Renal cortical epithelial cell (primary cell): ENCODE data around the gene MPP7. TPM values are rescaled to one million over a fixed set of nuclear protein-coding genes. Genes with fewer than 3 reads are reported as not detected.
"Not testable (repeated sequence)": the region's sequence is repeated elsewhere in the genome, so short reads cannot be mapped to it uniquely, and the experiment has no call there.

Experiments used
- DNase-seq: peaks from one replicate; pipeline ENCODE4 v3.0.0-alpha.2; 2011; ENCODE audit warnings: low read depth
- total RNA-seq: library from RNA; depleted of rRNA; stranded (reverse); fragments of >200 nt; gene quantifications from 2 replicates; pipeline ENCODE4 v1.2.3, GENCODE V29; 2014

The MPP7 gene
- total RNA-seq = 1.6 and 2.1 TPM in 2 replicates

DNA sequence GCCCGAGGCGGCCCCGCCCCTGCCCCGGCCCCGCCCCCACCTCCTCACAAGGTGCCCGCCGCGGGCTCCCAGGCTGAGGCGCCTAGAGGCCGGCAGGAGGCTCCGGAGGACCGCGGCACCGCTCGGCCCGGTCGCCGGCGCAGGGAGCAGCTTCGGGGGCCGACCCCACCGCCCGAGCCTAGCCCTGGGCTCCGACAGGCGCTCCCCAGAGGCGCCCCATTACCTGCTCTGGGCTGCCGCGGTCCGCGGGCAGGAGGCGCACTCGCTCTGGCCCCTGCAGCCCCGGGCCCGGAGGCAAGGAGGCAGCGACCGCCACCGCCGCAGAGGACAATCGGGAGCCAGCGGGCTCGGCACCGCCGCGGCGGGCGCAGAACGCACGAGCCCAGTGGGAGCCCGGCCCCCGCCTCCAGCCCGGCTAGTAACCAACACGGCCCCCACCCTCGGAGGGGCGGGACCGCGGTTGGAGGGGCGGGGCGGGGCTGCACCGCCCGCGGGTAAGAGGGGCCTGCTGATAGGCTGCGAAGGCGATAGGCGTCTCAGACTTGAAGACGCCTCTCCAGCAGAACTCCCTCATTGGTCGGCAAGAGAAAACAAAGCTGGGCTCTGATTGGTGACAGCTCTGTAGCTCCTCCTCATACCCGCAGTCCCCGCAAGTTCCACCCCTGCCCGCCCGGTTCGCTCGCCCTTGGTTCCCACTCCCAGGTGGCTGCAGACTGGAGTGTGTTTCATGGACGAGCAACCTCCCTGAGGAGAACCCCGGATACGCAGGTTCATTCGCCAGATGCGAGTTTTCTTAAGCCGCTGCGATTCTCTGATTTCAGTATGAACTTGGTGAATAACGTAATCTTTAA, at the start of gene MPP7:
Gene MPP7 (minus strand): TSS at position 427 of the 851 bp plus-strand sequence. CDS start 64,460 bp downstream, outside the sequence.
- peak; percentile 98 for DNase-seq

DNA sequence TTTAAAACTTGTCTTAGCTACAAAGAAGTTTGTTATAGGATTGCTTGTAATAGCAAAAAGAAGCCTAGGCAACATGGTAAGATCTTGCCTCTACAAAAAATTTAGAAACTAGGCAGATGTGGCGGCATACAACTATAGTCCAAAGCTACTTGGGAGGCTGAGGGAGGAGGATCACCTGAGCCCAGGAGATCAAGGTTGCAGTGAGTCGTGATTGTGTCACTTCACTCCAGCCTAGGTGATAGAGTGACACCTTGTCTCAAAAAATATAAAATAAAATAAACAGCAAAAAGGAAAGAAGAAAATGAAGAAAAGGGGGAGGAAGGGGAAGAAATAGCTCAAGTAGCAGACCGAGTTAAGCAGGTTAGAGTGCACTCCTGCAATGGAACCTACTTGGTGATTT, 47.0 kb upstream of the MPP7 start:
- DNase-seq = no peak

DNA sequence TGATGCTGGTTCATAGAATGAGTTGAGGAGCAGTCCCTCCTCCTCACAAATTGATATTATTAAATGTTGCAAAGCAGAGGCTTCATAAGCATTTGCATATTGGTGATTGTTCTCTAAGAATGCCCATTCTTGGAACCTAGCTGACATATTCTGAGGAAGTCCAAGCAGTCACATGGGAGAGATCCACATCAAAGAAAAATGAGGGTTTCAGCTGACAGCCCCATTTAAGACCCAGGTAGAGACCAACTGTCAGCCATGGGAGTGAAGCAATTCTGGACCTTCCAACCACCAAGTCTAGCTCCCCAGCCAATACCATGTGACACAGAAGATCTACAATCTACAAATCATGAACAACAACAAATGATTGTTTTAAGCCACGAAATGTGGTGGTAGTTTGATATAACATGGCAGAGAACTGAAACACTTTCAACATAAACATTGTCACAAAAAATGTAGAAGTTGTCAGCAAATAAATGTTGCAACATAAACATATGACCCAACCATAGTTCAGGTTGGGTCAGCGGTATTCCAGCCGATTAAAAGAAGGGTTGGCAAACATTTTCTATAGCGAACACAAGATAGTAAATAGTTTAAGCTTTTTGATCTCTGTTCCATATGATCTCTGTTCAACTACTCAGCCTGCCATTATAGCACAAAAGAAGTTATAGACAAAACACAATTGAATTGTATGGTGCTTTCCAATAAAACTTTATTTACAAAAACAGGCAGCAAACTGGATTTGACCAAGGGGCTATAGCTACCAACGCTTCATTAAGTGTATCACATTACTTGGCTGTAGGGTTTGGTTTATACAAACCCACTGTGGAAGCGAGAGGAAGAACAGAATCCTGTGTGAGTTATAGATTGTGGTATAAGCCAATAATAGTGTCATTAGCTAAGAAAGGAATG, 41.4 kb upstream of the MPP7 start:
- DNase-seq = no peak

DNA sequence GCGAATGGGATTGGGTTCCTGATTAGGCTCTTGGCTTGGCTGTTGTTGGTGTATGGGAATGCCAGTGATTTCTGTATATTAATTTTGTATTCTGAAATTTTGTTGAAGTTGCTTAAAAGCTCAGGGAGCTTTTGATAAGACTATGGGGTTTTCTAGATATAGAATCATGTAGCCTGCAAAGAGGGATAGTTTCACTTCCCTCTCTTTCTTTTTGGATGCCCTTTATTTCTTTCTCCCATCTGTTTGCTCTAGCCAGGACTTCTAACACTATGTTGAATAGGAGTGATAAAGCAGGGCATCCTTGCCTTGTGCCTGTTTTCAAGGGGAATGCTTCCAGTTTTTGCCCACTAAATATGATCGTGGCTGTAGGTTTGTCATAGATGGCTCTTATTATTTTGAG, 40.4 kb upstream of the MPP7 start:
- no peak for DNase-seq

DNA sequence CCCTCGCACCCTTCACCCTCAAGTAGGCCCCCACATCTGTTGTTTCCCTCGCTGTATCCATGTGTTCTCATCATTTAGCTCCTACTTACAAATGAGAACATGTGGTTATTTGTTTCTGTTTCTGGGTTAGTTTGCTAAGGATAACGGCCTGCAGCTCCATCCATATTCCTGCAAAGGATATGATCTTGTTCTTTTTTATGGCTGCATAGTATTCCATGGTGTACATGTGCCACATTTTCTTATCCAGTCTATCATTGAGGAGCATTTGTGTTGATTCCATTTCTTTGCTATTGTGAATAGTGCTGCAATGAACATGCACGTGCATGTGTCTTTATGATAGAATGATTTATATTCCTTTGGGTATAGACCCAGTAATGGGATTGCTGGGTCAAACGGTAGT, 38.8 kb upstream of the MPP7 start:
- not testable (repeated sequence) for DNase-seq

DNA sequence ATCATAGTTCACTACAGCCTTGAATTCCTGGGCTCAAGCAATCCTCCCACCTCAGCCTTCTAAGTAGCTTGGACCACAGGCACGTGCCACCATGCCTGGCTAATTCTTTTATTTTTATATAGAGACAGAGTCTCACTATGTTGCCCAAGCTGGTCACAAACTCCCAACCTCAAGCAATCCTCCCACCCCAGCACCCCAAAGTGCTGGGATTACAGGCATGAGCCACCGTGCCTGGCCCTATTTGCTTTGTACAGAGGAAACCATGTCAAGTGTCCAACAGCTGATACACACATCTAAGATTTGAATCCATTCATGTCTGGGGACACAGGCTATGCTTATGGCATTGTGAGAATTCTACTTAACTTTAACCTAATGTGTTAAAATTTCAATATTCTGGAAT, 29.9 kb upstream of the MPP7 start:
- no peak for DNase-seq

DNA sequence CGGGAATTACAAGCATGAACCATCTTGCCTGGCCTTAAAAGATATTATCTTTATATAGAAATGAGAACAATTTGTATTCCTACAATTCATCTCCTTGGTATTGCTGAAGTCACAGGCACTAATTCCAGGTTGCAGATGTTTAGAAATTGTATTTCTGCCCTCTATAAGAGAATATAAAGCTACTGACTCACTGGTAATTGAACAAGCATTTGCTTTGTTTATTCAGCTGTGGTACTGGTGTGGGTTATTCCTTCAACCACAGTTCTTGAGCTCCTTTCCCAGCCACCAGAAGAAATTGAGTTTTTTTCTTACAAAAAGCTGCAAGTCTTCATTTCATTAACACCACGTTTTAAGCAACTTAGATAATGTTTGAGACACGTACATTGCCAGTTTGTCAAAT, 29.0 kb upstream of the MPP7 start:
- DNase-seq = peak; percentile 87

DNA sequence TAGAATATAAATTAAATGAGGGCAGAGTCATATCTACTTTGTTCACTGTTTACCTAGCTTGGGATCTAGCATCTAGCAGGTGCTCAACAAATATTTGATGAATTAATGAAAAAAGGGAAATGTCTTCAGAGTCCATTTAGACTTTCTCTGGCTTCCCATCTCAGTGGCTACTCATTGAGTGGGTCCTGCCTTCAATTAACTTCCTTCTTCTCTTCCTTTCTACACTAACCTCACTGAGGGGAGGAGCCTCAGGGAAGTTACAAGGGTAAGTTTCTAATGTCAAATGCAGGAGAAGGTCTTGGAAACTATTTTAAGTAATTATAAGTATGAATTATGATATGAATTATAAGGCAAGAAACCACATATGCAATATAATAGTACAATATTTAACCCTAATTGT, 28.2 kb upstream of the MPP7 start:
- no peak for DNase-seq

DNA sequence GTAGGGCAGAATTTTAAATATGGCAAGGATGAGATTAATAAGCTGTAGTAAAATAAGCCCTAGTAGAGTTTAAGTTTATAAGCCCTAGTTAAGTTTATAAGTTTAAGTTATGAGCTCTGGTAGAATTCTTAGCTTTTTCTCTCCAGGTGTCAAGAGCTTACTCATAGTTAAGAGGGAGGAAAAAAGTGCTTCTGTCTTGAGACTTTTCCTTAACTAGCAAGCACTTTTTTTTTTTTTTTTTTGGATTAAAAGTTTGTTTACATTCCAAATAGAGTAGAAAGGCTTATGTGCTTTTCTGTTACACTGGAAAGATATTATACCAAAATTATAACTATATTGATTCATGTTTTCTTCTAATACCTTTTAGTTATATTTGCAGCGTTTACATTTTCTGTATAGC, 25.5 kb upstream of the MPP7 start:
- no peak for DNase-seq

DNA sequence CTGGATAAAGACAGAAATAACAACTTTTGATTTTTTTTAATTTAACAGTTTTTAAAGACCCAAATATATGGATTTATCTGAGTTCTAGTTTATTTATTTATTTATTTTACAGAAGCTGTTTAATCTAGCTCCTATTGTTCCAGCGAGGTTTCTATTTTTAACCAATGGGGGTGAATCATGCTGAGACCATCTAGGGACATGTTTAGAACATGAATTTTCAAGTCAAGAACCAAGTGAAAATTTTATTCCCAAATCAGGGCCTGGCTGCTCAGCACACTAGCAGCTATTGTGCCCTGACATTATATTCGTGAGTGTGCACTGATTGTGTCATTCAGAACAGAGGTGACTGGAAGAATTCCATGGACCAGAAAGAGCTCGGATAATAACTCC, 24.6 kb upstream of the MPP7 start:
- DNase-seq = peak; percentile 65

DNA sequence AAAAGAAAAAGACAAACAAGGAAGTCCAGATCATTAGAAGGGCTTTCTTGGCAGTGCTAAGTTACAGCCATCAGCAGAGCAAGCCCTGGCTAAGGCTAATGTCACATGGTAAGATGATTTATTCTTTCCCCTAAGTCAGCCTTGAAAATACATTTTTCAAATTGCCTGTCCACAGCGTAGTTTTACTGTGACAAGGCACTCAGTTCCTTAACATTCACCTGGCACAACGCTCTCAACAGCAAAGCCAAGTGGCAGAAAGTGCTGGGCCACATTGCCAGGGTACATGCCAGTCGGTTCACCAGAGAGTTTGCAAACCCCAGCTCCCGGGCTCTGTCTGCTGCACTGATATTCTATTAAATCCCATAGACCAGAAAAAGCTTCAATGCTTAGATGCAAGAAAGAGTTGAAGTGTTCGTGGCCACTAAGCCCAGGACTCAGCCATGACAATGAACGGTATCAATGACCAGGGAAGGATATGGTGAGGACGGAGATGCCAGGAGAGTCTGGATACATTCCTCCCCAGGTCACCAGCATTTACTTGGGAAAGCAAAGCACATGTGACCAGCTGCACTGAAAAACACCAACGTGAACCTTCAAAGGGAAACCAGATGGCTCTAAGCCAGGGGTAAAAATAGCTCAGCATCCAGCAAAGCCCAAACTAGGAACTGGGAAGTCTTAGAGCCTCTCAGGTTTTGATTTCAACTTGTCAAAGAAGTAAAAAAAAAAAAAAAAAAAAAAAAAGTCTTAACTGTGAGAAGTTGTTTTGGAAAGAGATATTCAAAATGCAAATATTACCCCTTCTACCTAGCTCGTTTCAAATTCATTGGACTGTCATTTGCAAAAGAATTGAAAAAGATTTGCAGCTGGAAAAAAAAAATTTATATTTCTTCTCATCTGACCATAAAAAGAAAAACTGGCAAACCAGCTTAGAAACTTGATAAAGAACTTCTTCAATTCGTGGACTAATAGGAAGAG, 23.9 kb upstream of the MPP7 start:
- DNase-seq = peak; percentile 82

DNA sequence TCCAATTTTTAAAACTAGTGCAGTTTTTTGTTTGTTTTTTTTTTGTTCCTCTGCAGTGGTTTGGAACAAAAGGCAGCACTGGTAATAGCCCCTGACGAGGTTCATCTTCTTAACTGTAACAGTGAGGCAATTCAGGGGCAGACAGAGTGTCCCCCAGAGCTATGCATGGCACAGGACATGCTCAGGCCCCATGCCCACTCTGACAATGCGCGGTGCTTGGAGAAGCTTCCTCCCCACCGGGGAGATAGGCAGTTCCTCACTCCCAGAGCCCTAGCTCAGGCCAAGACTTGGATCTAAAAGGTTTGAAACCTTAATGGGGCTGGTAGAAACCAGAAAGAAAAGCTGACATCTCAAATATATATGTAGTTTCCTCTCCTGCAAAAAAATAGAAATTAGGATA, 17.9 kb upstream of the MPP7 start:
- no peak for DNase-seq

DNA sequence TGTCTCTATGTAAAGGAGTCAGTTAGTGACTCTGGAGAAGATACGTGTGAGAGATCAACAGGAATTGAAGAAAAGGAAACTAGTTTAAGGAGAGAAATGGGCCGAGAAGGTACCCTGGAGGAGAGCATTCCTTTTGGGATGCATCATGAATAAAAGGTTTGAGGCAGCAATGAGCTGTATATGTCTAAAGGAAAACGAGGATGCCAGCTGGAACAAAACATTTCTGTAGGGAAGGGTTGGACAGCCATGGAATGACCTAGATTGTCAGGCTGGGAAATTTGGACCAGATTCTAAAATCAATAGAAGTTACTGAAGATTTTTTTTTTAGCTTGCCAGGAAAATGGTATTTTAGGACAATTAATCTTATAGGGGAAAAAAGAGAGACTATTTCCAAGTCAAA, 17.2 kb upstream of the MPP7 start:
- no peak for DNase-seq

DNA sequence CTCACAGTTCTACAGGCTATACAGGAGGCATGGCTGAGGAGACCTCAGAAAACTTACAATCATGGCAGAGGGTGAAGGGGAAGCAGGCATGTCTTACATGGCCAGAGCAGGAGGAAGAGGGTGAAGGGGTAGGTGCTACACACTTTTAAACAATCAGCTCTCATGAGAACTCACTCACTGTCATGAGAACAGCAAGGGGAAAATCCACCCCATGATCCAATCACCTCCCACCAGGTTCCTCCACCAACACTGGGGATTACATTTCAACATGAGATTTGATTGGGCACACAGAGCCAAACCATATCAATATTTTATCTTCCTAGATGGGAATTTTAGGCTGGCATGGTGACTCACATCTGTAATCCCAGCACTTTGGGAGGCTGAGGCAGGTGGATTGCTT, 16.2 kb upstream of the MPP7 start:
- not testable (repeated sequence) for DNase-seq

DNA sequence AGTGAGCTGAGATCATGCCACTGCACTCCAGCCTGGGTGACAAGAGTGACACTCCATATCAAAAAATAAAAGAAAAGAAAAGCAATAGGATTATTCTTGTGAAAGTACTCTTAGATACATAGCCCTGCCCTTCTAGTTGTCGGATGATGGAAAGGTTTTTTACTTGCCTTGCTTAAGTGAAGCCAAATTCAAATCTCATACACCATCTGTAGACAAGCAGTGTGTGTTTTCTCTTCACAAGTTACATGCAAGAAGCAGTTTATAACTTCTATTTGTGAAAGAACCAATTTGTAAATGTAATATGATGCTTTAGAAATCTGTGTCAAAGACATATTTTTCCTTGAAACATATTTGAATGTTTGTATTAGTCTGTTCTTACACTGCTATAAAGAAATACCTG, 15.8 kb upstream of the MPP7 start:
- no peak for DNase-seq

DNA sequence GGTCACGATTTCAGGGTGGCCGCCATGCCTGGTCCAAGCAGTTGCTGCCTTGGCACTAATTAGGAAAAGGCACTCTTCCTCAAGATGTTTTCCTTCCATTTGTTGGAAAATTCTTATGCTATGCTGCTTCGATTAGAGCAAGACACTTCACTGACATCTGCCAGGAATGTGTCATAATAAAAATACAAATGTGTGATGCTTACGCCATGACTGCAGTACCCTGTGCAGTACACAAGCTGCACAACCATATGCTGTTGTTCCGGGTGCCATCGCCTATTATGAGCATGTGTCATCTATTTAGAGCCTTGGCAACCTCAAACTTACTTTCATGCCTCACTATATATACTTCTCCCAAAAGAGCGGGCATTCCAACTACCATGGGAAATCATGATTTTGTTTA, 14.9 kb upstream of the MPP7 start:
- no peak for DNase-seq

DNA sequence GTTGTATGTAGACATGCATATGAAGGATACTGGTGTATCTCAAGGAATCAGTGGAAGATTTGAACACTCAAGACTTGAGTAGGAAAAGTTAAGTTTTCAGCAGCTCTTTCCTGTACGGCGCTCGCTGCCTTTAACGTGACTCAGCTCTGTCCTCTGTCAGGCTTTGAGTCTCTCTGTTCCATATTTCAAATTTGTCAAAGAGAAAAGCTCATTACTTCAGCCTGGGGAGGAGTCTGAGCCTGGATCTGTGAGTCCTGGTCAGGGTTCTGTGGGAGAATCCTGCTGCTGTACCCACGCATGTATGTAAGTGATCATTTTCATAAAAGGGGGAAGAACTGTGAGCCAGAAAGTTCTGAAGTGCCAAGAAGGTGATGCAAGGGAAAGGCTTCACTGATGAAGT, 13.8 kb upstream of the MPP7 start:
- DNase-seq = no peak

DNA sequence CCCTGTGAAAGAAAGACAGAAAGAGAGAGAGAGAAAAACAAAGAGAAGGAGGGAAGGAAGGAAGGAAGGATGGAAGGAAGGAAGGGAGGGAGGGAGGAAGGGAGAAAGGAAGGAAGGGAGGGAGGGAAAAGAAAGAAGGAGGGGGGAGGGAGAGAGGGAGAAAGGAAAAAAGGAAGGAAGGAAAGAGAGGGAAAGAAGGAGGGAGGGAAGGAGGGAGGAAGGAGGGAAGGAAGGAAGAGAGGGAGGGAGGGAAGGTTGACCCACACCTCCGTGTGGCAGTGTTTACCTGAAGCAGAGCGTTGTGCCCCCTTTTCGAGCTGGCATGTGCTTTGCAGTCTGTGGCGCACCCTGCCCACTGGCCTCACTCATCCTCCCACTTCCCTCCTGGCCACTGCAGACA, 12.3 kb upstream of the MPP7 start:
- DNase-seq = no peak

DNA sequence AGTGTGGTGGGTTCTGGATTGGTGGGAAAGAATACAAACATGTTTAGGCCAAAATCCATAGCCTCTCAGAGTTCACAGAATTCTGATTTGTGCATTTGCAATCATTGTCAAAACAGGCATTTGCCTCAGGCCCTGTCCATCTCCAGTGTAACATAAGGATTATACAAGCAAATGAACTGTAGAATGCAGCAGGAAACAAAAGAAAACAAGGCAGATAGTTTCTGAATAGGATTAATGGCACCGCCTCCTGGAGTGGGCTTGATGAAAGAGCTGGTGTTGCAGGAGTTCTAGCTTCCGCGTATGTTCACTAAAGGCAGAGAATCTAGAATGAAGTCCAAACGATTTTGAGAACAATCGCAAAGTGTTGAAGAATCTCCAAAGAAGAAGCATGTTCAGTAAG, 11.3 kb upstream of the MPP7 start:
- no peak for DNase-seq

DNA sequence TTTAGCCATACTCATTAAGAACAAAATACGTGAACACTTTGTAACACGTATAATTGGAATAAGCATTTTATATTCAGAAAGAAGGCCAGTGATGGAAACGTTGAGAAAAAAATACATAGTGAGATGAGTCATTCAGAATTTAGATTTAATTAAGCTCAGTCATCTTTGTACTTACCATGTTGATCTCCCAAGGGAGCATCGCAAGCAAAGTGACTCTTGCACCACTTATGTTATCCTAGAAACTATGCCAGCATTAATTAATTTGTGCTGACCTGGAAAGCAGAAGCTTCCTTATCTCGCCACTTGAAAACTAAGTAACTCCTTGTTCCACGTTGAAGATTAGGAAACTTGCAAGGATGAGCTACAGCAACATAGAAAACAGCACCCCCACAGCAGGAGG, 9.7 kb upstream of the MPP7 start:
- no peak for DNase-seq

DNA sequence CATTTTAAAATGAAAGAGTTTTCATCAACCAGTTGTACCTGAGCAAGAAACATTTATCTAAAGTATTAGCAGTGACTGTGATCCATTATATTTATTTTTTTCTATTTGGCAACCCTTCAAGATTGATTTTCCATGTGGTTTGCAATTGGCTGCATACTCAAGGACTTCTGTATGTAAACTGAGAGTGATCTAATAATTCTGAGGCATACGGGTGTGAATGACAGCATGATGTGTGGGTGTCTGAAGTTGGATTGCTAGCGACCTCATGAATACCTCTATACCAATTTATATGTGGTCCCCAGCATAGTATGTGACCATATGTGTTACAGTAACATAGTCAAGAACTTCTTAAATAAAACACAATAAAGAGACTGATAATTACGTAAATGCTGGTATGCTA, 8.2 kb upstream of the MPP7 start:
- DNase-seq = no peak

DNA sequence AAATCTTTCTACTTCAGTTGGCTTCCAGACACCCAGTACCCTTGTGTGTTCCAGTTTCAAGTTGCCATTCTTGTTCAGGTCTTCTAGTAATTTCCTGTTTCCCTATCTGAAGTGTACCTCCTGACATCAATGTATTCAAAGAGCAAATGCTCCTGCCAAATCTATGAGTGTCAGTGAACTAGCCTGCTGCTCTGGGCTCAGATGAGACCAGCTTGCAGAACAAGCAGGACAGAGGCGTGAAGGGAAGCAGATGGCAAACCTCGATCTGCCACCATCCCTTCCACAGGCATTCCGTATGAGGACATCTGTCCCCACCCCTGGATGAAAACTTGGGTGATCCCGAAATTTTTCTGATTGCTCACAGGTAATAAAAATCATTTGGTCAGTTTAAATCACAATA, 4.4 kb upstream of the MPP7 start:
- no peak for DNase-seq
